H1 (cell line): ENCODE measurements around the gene LCN2. TPM values are rescaled to one million over a fixed set of nuclear protein-coding genes. Genes with fewer than 3 reads are reported as not detected.

Experiments
- CTCF ChIA-PET: fragments of 300-600 bp; sonication (Branson Sonifier 250); formaldehyde crosslinking; loops from one replicate; lab custom pipeline; 2021; ENCODE audit not compliant: partially characterized antibody; lab: Charles Lee
- POLR2A ChIA-PET: fragments of 300-600 bp; sonication (Branson Sonifier 250); formaldehyde crosslinking; loops from one replicate; lab custom pipeline; 2021; ENCODE audit warnings: inconsistent platforms; ENCODE audit not compliant: partially characterized antibody; lab: Charles Lee
- DNase-seq, 2 experiments: peaks; one replicate each; pipeline versions ENCODE4 v3.0.0 to v3.0.0-alpha.2; 2010 to 2022; ENCODE audit warnings: low spot score in 2 of 2, low read depth in 1 of 2, mixed read lengths in 1 of 2
- FAIRE-seq: peaks from 2 replicates; lab custom pipeline; 2011; peaks lifted over from hg19 to GRCh38; lab: Jason Lieb, UNC
- H2AFZ ChIP-seq: 2 replicates; pipeline ENCODE4 v1.8.1; 2012; ENCODE audit warnings: low read length, inconsistent platforms
- H2AK5ac ChIP-seq: 2 replicates; pipeline ENCODE4 v1.6.1; 2013; ENCODE audit warnings: low read depth, low read length
- H2BK120ac ChIP-seq: replicated peaks from 2 replicates; pipeline ENCODE3; 2013; ENCODE audit warnings: low read depth, low read length, inconsistent platforms
- H2BK12ac ChIP-seq: 2 replicates; pipeline ENCODE4 v1.6.1; 2013; ENCODE audit warnings: low read depth, low read length
- H2BK15ac ChIP-seq: 2 replicates; pipeline ENCODE4 v1.6.1; 2013; ENCODE audit warnings: low read length
- H2BK20ac ChIP-seq: 2 replicates; pipeline ENCODE4 v1.6.1; 2013; ENCODE audit warnings: low read length
- H2BK5ac ChIP-seq: 2 replicates; pipeline ENCODE4 v1.6.1; 2013; ENCODE audit warnings: low read depth, low read length
- H3K14ac ChIP-seq: 2 replicates; pipeline ENCODE4 v1.6.1; 2013; ENCODE audit warnings: inconsistent platforms; ENCODE audit not compliant: insufficient read length
- H3K18ac ChIP-seq: 2 replicates; pipeline ENCODE4 v1.6.1; 2013; ENCODE audit warnings: low read length; ENCODE audit errors: extremely low read depth
- H3K23ac ChIP-seq: 2 replicates; pipeline ENCODE4 v1.6.1; 2013; ENCODE audit warnings: inconsistent platforms; ENCODE audit not compliant: insufficient read length
- H3K23me2 ChIP-seq: 2 replicates; pipeline ENCODE4 v1.6.1; 2013; ENCODE audit warnings: low read depth, low read length
- H3K27ac ChIP-seq: 2 replicates; pipeline ENCODE4 v1.6.1; 2011; ENCODE audit warnings: low read depth, low read length, inconsistent platforms
- H3K27me3 ChIP-seq, 4 experiments: replicated peaks in 1 of 4; 1 replicate in 1 of 4; 2 replicates in 3 of 4; pipeline versions ENCODE4 v1.6.1 to v1.8.1; 2011 to 2013; ENCODE audit warnings: low read length in 3 of 4, mild to moderate bottlenecking in 3 of 4, inconsistent platforms in 2 of 4, mixed read lengths in 2 of 4, moderate library complexity in 1 of 4; ENCODE audit not compliant: control insufficient read depth in 3 of 4, insufficient read depth in 3 of 4; ENCODE audit errors: extremely low read depth in 1 of 4
- H3K36me3 ChIP-seq, 4 experiments: 2 replicates each; pipeline versions ENCODE4 v1.6.1 to v1.8.1; 2011 to 2013; ENCODE audit warnings: mild to moderate bottlenecking in 4 of 4, low read length in 3 of 4, moderate library complexity in 2 of 4, control low read depth in 1 of 4, inconsistent platforms in 1 of 4; ENCODE audit not compliant: insufficient read depth in 4 of 4, control insufficient read depth in 2 of 4
- H3K4ac ChIP-seq: replicated peaks from 2 replicates; pipeline ENCODE3; 2013; ENCODE audit warnings: low read length, low read depth, mixed read lengths, inconsistent platforms; ENCODE audit not compliant: insufficient read length
- H3K4me1 ChIP-seq, 4 experiments: replicated peaks in 1 of 4; 1 replicate in 1 of 4; 2 replicates in 3 of 4; pipeline versions ENCODE4 v1.6.1 to v1.8.1; 2011 to 2013; ENCODE audit warnings: low read length in 3 of 4, inconsistent platforms in 2 of 4, mixed read lengths in 1 of 4; ENCODE audit not compliant: insufficient read depth in 4 of 4, control insufficient read depth in 3 of 4
- H3K4me2 ChIP-seq, 2 experiments: 2 replicates each; pipeline versions ENCODE4 v1.6.1 to v1.8.1; 2011 to 2013; ENCODE audit warnings: low read depth in 2 of 2, low read length in 2 of 2, control low read depth in 1 of 2, inconsistent platforms in 1 of 2, mild to moderate bottlenecking in 1 of 2; ENCODE audit not compliant: insufficient read depth in 1 of 2
- H3K4me3 ChIP-seq, 4 experiments: fragments of 200-600, 300-600 bp in 1 of 4; sonication (generic), shearing (Covaris generic), sonication (Bioruptor Twin) in 1 of 4; 2 replicates each; pipeline versions ENCODE4 v1.5.1 to v1.8.1; 2011 to 2016; ENCODE audit warnings: low read length in 4 of 4, low read depth in 3 of 4, control low read depth in 2 of 4, inconsistent platforms in 2 of 4, mild to moderate bottlenecking in 2 of 4, mixed read lengths in 1 of 4, moderate library complexity in 1 of 4; ENCODE audit not compliant: insufficient read depth in 2 of 4; ENCODE audit errors: extremely low read depth in 1 of 4
- H3K56ac ChIP-seq: replicated peaks from 2 replicates; pipeline ENCODE3; 2013; ENCODE audit warnings: low read depth, mild to moderate bottlenecking, mixed read lengths, low read length, inconsistent platforms; ENCODE audit not compliant: insufficient read length
- H3K79me1 ChIP-seq: 2 replicates; pipeline ENCODE4 v1.6.1; 2013; ENCODE audit warnings: low read depth, low read length, control low read depth
- H3K79me2 ChIP-seq, 2 experiments: 2 replicates each; pipeline versions ENCODE4 v1.6.1 to v1.8.1; 2012 to 2013; ENCODE audit warnings: low read length in 2 of 2, mild to moderate bottlenecking in 2 of 2, inconsistent platforms in 1 of 2; ENCODE audit not compliant: insufficient read depth in 2 of 2, control insufficient read depth in 1 of 2
- H3K9ac ChIP-seq, 4 experiments: replicated peaks in 1 of 4; 1 replicate in 1 of 4; 2 replicates in 3 of 4; pipeline versions ENCODE4 v1.6.1 to v1.8.1; 2011 to 2013; ENCODE audit warnings: low read depth in 3 of 4, low read length in 3 of 4, control low read depth in 2 of 4, mild to moderate bottlenecking in 2 of 4, moderate library complexity in 2 of 4, inconsistent platforms in 1 of 4; ENCODE audit errors: extremely low read depth in 1 of 4
- H3K9me3 ChIP-seq, 2 experiments: 2 replicates each; pipeline versions ENCODE4 v1.6.1 to v1.8.1; 2012 to 2013; ENCODE audit warnings: mild to moderate bottlenecking in 2 of 2, moderate library complexity in 2 of 2, control low read depth in 1 of 2, inconsistent platforms in 1 of 2, low read depth in 1 of 2, low read length in 1 of 2, mixed read lengths in 1 of 2; ENCODE audit not compliant: insufficient read depth in 2 of 2
- H4K20me1 ChIP-seq, 2 experiments: replicated peaks in 1 of 2; 2 replicates each; pipeline versions ENCODE3 to v1.8.1; 2011 to 2013; ENCODE audit warnings: inconsistent platforms in 2 of 2, low read length in 2 of 2, mild to moderate bottlenecking in 1 of 2; ENCODE audit not compliant: insufficient read depth in 2 of 2, control insufficient read depth in 1 of 2
- H4K5ac ChIP-seq: 2 replicates; pipeline ENCODE4 v1.6.1; 2013; ENCODE audit warnings: low read length, low read depth, mixed read lengths, inconsistent platforms; ENCODE audit not compliant: insufficient read length
- H4K8ac ChIP-seq: 2 replicates; pipeline ENCODE4 v1.8.0; 2013; ENCODE audit warnings: mild to moderate bottlenecking, moderate library complexity, low read length, inconsistent platforms; ENCODE audit not compliant: insufficient read depth; ENCODE audit errors: extremely low read depth
- H4K91ac ChIP-seq: replicated peaks from 2 replicates; pipeline ENCODE3; 2013; ENCODE audit warnings: low read length, mixed read lengths, inconsistent platforms; ENCODE audit not compliant: insufficient read length
- BRCA1 ChIP-seq: IDR thresholded peaks from 2 replicates; pipeline ENCODE4 v1.6.1; 2012; ENCODE audit warnings: low read depth, low read length, improper control_type of control experiment
- CBX5 ChIP-seq: fragments of 300-800, 300-1000 bp; sonication (generic); IDR thresholded peaks from 2 replicates; pipeline ENCODE4 v1.7.1; 2016; ENCODE audit warnings: antibody characterized with exemption, low read length, low read depth
- CTCF ChIP-seq, 3 experiments: IDR thresholded peaks; 1 replicate in 2 of 3; 2 replicates in 1 of 3; pipeline versions ENCODE4 v1.5.1 to v1.6.1; 2011; ENCODE audit warnings: low read length in 3 of 3, mild to moderate bottlenecking in 3 of 3, inconsistent platforms in 2 of 3, low read depth in 1 of 3, moderate library complexity in 1 of 3; ENCODE audit not compliant: insufficient read depth in 1 of 3; ENCODE audit errors: control extremely low read depth in 1 of 3
- HDAC6 ChIP-seq: IDR thresholded peaks from one replicate; pipeline ENCODE4 v1.7.1; 2012; ENCODE audit warnings: low read depth, mild to moderate bottlenecking, inconsistent platforms, low read length, moderate library complexity
- JUN ChIP-seq: IDR thresholded peaks from 2 replicates; pipeline ENCODE4 v1.6.1; 2011; ENCODE audit warnings: low read depth, mild to moderate bottlenecking, improper control_type of control experiment, low read length
- MAFK ChIP-seq: IDR thresholded peaks from 2 replicates; pipeline ENCODE4 v1.6.1; 2012; ENCODE audit warnings: low read depth, mild to moderate bottlenecking, improper control_type of control experiment, low read length
- NANOG ChIP-seq: IDR thresholded peaks from 2 replicates; pipeline ENCODE4 v1.6.1; 2011; ENCODE audit warnings: low read length, low read depth, mild to moderate bottlenecking, inconsistent platforms; ENCODE audit not compliant: insufficient read depth, poor library complexity, severe bottlenecking
- RBBP5 ChIP-seq: IDR thresholded peaks from 2 replicates; pipeline ENCODE4 v1.7.1; 2012; ENCODE audit warnings: low read depth, mild to moderate bottlenecking, inconsistent platforms, low read length, moderate library complexity, borderline replicate concordance
- SP1 ChIP-seq: IDR thresholded peaks from 2 replicates; pipeline ENCODE4 v1.6.1; 2011; ENCODE audit warnings: low read depth, low read length
- ZNF274 ChIP-seq: IDR thresholded peaks from 2 replicates; pipeline ENCODE4 v1.7.0; 2012; ENCODE audit warnings: low read length, borderline replicate concordance; ENCODE audit errors: extremely low read depth
- WGBS, 2 experiments: shearing (Covaris generic) in 1 of 2; methylation state at CpG; one replicate each; pipeline versions ENCODE4 v1.1.6 to v1.1.7; 2013 to 2015; ENCODE audit warnings: low lambda C conversion rate in 2 of 2, mixed read lengths in 2 of 2, inconsistent platforms in 1 of 2, low coverage in 1 of 2, missing lambda C conversion rate in 1 of 2; ENCODE audit not compliant: insufficient replicate concordance in 2 of 2, insufficient coverage in 1 of 2, insufficient read length in 1 of 2; ENCODE audit errors: extremely low coverage in 1 of 2, missing lambda C conversion rate in 1 of 2; 5-methylcytosine and 5-hydroxymethylcytosine counted together
- polyA plus RNA-seq, 7 experiments: library from polyadenylated mRNA; depleted of rRNA in 3 of 7; stranded (reverse) in 5 of 7; unstranded in 2 of 7; fragments of >200 nt in 5 of 7; fragments of 200-250 nt in 2 of 7; gene quantifications; 1 replicate in 5 of 7; 2 replicates in 1 of 7; 4 replicates in 1 of 7; pipeline versions ENCODE4 v1.2.1 to v1.2.3, GENCODE V29; 2011 to 2013; ENCODE audit warnings: missing spikeins in 2 of 7, mixed read lengths in 2 of 7
- total RNA-seq: library from RNA; stranded (reverse); fragmentation: NEBNext Ultra II Directional; extraction: Animal tissue kit (Norgen Biotek cat#: 25700); gene quantifications from 2 replicates; pipeline ENCODE4 v1.2.1, GENCODE V29; 2021

The LCN2 gene
- total and polyA plus RNA-seq, 2 of the 8 experiments (the other 6 are each of a cell fraction or from before 2014, with no cell fraction given), result 1.1 to 1.6 TPM

- POLR2A ChIA-PET, result interaction anchor here (0.7 to 5.7 kb wide), 3 partner anchors 10 to 284 kb away, joined by 3 to 47 read pairs (median 5); no protein-coding TSS in a partner anchor
- CTCF ChIA-PET, result interaction anchor here (0.8 to 2.8 kb wide), 7 partner anchors 8 to 284 kb away, joined by 3 to 22 read pairs (median 4); no protein-coding TSS in a partner anchor
- no peak for FAIRE-seq
- TF ChIP-seq JUN, result no peak
- no peak for TF ChIP-seq SP1
- TF ChIP-seq MAFK, result no peak
- TF ChIP-seq ZNF274, result no peak
- TF ChIP-seq CBX5, result no peak
- no peak for TF ChIP-seq HDAC6
- no peak for TF ChIP-seq RBBP5
- TF ChIP-seq CTCF (IDR thresholded peaks at IDR 0.05; ENCODE audit: control extremely low read depth in 1 of 3, insufficient read depth in 1 of 3, low read depth in 1 of 3, low read length in 3 of 3), result no peak
- TF ChIP-seq BRCA1, result no peak
- TF ChIP-seq NANOG, result no peak
Measured at GRCh38 chr9:128109050-128109709, 40.1 kb upstream of the LCN2 start.

More at GRCh38 chr9:128109050-128109709, 40.1 kb upstream of the LCN2 start:
- H3K9ac ChIP-seq, result no peak overlapping the region
- no peak overlapping the region for H4K91ac ChIP-seq
- no peak overlapping the region for H3K18ac ChIP-seq
- H4K20me1 ChIP-seq, result peaks cover 3 to 6% of the 10 kb centered on the region in 2 experiments
- no peak overlapping the region for H2AFZ ChIP-seq
- no peak overlapping the region for H3K23ac ChIP-seq
- no peak overlapping the region for H3K4ac ChIP-seq
- DNase-seq, result no peak
- H3K4me3 ChIP-seq, result no peak overlapping the region
- H3K79me1 ChIP-seq, result no peaks in the 10 kb centered on the region; the same call in 1 of the 2 replicates
- H2BK12ac ChIP-seq, result peak overlapping the region; percentile 60; the same call in 1 of the 2 replicates
- H2BK20ac ChIP-seq, result no peak overlapping the region
- no peak overlapping the region for H2AK5ac ChIP-seq
- no peak overlapping the region for H3K56ac ChIP-seq
- H4K5ac ChIP-seq, result no peak overlapping the region
- H3K4me2 ChIP-seq, result no peak overlapping the region
- no peak overlapping the region; the same call in 1 of the 2 replicates for H2BK5ac ChIP-seq
- H3K14ac ChIP-seq, result no peak overlapping the region
- no peaks in the 10 kb centered on the region for H3K27me3 ChIP-seq
- H3K79me2 ChIP-seq, result no peaks in the 10 kb centered on the region
- H3K9me3 ChIP-seq, result no peaks in the 10 kb centered on the region
- H3K27ac ChIP-seq, result no peak overlapping the region
- peaks cover 10 to 32% (median 32%) of the 10 kb centered on the region in 4 experiments for H3K36me3 ChIP-seq
- no peaks in the 10 kb centered on the region for H3K23me2 ChIP-seq
- no peak overlapping the region for H4K8ac ChIP-seq
- H2BK120ac ChIP-seq, result no peak overlapping the region
- H3K4me1 ChIP-seq, result no peaks in the 10 kb centered on the region
- WGBS, 2 experiments, result 88% methylated on average over 13 of the region's 20 CpGs; no CpG with 5 or more reads in 1 of the 2 experiments
- no peak overlapping the region for H2BK15ac ChIP-seq
